K562 (cell line): ENCODE measurements around the gene DGKB. TPM values are rescaled to one million over a fixed set of nuclear protein-coding genes. Genes with fewer than 3 reads are reported as not detected.

Experiments used
- ATAC-seq: fragments of 200-7000 bp; cut with Tn5 transposase; 3 replicates; pipeline ENCODE4 v1.9.1; 2020; ENCODE audit warnings: moderate library complexity
- BruUV-seq: library from RNA; stranded (reverse); fragments of 400-500 nt; replicated peaks from 2 replicates; lab custom pipeline; 2021; lab: Mats Ljungman, UMichigan
- CTCF ChIA-PET: fragments of 300-600 bp; formaldehyde crosslinking; extraction: SDS; loops from one replicate; lab custom pipeline; 2021; ENCODE audit warnings: low intra/inter-chr PET ratio; lab: Yijun Ruan, JAX
- POLR2A ChIA-PET: fragments of 300-600, 350-650 bp; sonication (Branson Sonifier 250); formaldehyde crosslinking; extraction: SDS; loops from one replicate; lab custom pipeline; 2021; ENCODE audit warnings: antibody characterized with exemption, inconsistent platforms; lab: Yijun Ruan, JAX
- DNase-seq, 4 experiments: peaks; one replicate each; pipeline versions ENCODE4 v3.0.0 to v3.0.0-alpha.2; 2011 to 2018; ENCODE audit warnings: low spot score in 3 of 4, mixed read lengths in 3 of 4; ENCODE audit errors: extremely low read depth in 1 of 4
- FAIRE-seq: peaks from 2 replicates; lab custom pipeline; 2011; peaks lifted over from hg19 to GRCh38; lab: Jason Lieb, UNC
- H2AFZ ChIP-seq: 2 replicates; pipeline ENCODE4 v1.6.0; 2011; ENCODE audit warnings: low read depth, low read length, control low read depth, inconsistent platforms
- H3K27ac ChIP-seq: fragments of 200-600 bp; 3 replicates; pipeline ENCODE4 v1.8.0; 2011; ENCODE audit warnings: low read depth, mild to moderate bottlenecking, control low read depth, inconsistent platforms, low read length, moderate library complexity, mixed read lengths; ENCODE audit errors: extremely low read depth
- H3K27me3 ChIP-seq, 2 experiments: fragments of 300-600 bp in 1 of 2; 2 replicates in 1 of 2; 3 replicates in 1 of 2; pipeline versions ENCODE4 v1.6.0 to v1.8.0; 2011; ENCODE audit warnings: inconsistent platforms in 2 of 2, low read length in 2 of 2, mild to moderate bottlenecking in 1 of 2, mixed read lengths in 1 of 2, moderate library complexity in 1 of 2; ENCODE audit not compliant: control insufficient read depth in 2 of 2, insufficient read depth in 2 of 2
- H3K36me3 ChIP-seq: fragments of 300-600 bp; 3 replicates; pipeline ENCODE4 v1.8.0; 2011; ENCODE audit warnings: mild to moderate bottlenecking, low read length, inconsistent platforms; ENCODE audit not compliant: control insufficient read depth, insufficient read depth
- H3K4me1 ChIP-seq, 2 experiments: fragments of 200-600 bp in 1 of 2; replicated peaks in 1 of 2; 2 replicates in 1 of 2; 3 replicates in 1 of 2; pipeline versions ENCODE4 v1.5.1 to v1.8.0; 2011; ENCODE audit warnings: inconsistent platforms in 2 of 2, low read length in 2 of 2, mild to moderate bottlenecking in 1 of 2, mixed read lengths in 1 of 2, moderate library complexity in 1 of 2; ENCODE audit not compliant: control insufficient read depth in 2 of 2, insufficient read depth in 2 of 2
- H3K4me2 ChIP-seq: 2 replicates; pipeline ENCODE4 v1.6.1; 2011; ENCODE audit warnings: low read length, control low read depth, inconsistent platforms, mixed read lengths; ENCODE audit not compliant: insufficient read depth
- H3K4me3 ChIP-seq: fragments of 200-600 bp; sonication (generic), shearing (Covaris generic); 2 replicates; pipeline ENCODE4 v1.5.1; 2016; ENCODE audit warnings: control low read depth, inconsistent platforms
- H3K79me2 ChIP-seq: fragments of 200-600 bp; 3 replicates; pipeline ENCODE4 v1.8.0; 2011; ENCODE audit warnings: low read length, inconsistent platforms; ENCODE audit not compliant: control insufficient read depth, insufficient read depth
- H3K9ac ChIP-seq, 2 experiments: 2 replicates each; pipeline versions ENCODE4 v1.6.0 to v1.6.1; 2011; ENCODE audit warnings: low read depth in 2 of 2, low read length in 2 of 2, control low read depth in 1 of 2, inconsistent platforms in 1 of 2, mild to moderate bottlenecking in 1 of 2, mixed read lengths in 1 of 2; ENCODE audit not compliant: insufficient read depth in 1 of 2
- H3K9me1 ChIP-seq: one replicate; pipeline ENCODE4 v1.6.0; 2011; ENCODE audit warnings: inconsistent platforms, mild to moderate bottlenecking, low read length, moderate library complexity; ENCODE audit not compliant: control insufficient read depth, insufficient read depth
- H3K9me3 ChIP-seq: replicated peaks from 2 replicates; pipeline ENCODE4 v1.5.1; 2011; ENCODE audit warnings: low read depth, low read length, inconsistent platforms; ENCODE audit not compliant: control insufficient read depth, insufficient read depth
- H4K20me1 ChIP-seq: replicated peaks from 2 replicates; pipeline ENCODE4 v1.6.1; 2011; ENCODE audit warnings: low read length, inconsistent platforms, mixed read lengths; ENCODE audit not compliant: control insufficient read depth, insufficient read depth
- CBX5 ChIP-seq: IDR thresholded peaks from 2 replicates; pipeline ENCODE4 v1.6.1; 2014; ENCODE audit warnings: low read depth, borderline replicate concordance
- CHCHD3 ChIP-seq: fragments of 250-450 bp; sonication (Bioruptor Pico); IDR thresholded peaks from 2 replicates; pipeline ENCODE4 v2.1.2; 2022; ENCODE audit warnings: mild to moderate bottlenecking
- POLR2AphosphoS2 ChIP-seq: IDR thresholded peaks from 2 replicates; pipeline ENCODE4 v1.6.1; 2012; ENCODE audit warnings: low read length, improper control_type of control experiment
- ZNF24 ChIP-seq: fragments of 450-650 bp; IDR thresholded peaks from 2 replicates; pipeline ENCODE4 v1.6.1; 2016
- WGBS: fragments of 100-300 bp; shearing (Covaris generic); methylation state at CpG from one replicate; pipeline ENCODE4 v1.1.6; 2016; ENCODE audit warnings: low coverage, mixed read lengths; ENCODE audit not compliant: insufficient coverage; ENCODE audit errors: missing lambda C conversion rate; 5-methylcytosine and 5-hydroxymethylcytosine counted together
- in situ Hi-C: fragments of 300-500 bp; cut with MboI; formaldehyde crosslinking; loops from 4 replicates; pipeline ENCODE4 v1.15.0; 2018; ENCODE audit warnings: inconsistent platforms, mixed read lengths
- intact Hi-C: fragments of 100-400 bp; cut with micrococcal nuclease; formaldehyde crosslinking; loops from 2 replicates; pipeline ENCODE4 v1.14.2; 2022
- polyA plus RNA-seq, 8 experiments: library from polyadenylated mRNA; depleted of rRNA in 4 of 8; stranded (reverse) in 5 of 8; unstranded in 3 of 8; fragments of >200 nt; fragmentation: Nextera tagmentation in 2 of 8; fragmentation: Illumina TruSeq in 1 of 8; extraction: Ambion mirVana in 2 of 8; extraction: Trizol in 1 of 8; gene quantifications; 2 replicates each; pipeline versions ENCODE4 v1.2.1 to v1.2.3, GENCODE V29; 2011 to 2014; ENCODE audit warnings: inconsistent platforms in 1 of 8, missing spikeins in 1 of 8
- total RNA-seq, 7 experiments: library from RNA; depleted of rRNA in 6 of 7; stranded (reverse); fragments of >200 nt in 6 of 7; fragmentation: Illumina TruSeq in 2 of 7; extraction: Trizol in 2 of 7; gene quantifications; 2 replicates each; pipeline versions ENCODE4 v1.2.1 to v1.2.3, GENCODE V29; 2011 to 2021; ENCODE audit warnings: low replicate concordance in 1 of 7

DGKB gene
- total and polyA plus RNA-seq, 9 of the 15 experiments (the other 6 are each of a cell fraction or from before 2014, with no cell fraction given), result 0.01 TPM; not detected in 8

- H3K36me3 ChIP-seq, result no peaks in the 10 kb centered on the region
- ATAC-seq (no peak), FAIRE-seq (no peak), DNase-seq (no peak)
- H3K4me2 ChIP-seq, result no peak overlapping the region
- no peak overlapping the region for H3K27ac ChIP-seq
- no TSS peak for BruUV-seq
- no peak overlapping the region for H3K9ac ChIP-seq
- intact Hi-C loops, result no loop called here
- ChIA-PET CTCF (no interaction called here), POLR2A (no interaction called here)
- no peaks in the 10 kb centered on the region for H3K27me3 ChIP-seq
- in situ Hi-C loops, result no loop called here
- 4% methylated on average over 4 of the region's 4 CpGs for WGBS
- no peaks in the 10 kb centered on the region for H3K4me1 ChIP-seq
- H3K79me2 ChIP-seq, result no peaks in the 10 kb centered on the region
- no peaks in the 10 kb centered on the region for H3K9me3 ChIP-seq
- no peaks in the 10 kb centered on the region for H3K9me1 ChIP-seq
- TF ChIP-seq CHCHD3 (CRISPR knock-in tag), result no peak
- no peak for TF ChIP-seq CBX5
- TF ChIP-seq POLR2AphosphoS2, result no peak
- no peak for TF ChIP-seq ZNF24
- H2AFZ ChIP-seq, result no peak overlapping the region
- H3K4me3 ChIP-seq, result no peak overlapping the region
- H4K20me1 ChIP-seq, result no peaks in the 10 kb centered on the region
Measured at GRCh38 chr7:14095233-14095950, 807.2 kb downstream of the DGKB start.
